Natural killer cell (primary cell): ENCODE data around the gene LARGE1. TPM values are rescaled to one million over a fixed set of nuclear protein-coding genes. Genes with fewer than 3 reads are reported as not detected.

ENCODE experiments used
- ATAC-seq, 3 donors: fragments of 150-1000 bp in 2 of 3; fragments of 200-7000 bp in 1 of 3; cut with Tn5 transposase; 1 replicate in 1 of 3; 2 replicates in 2 of 3; pipeline ENCODE4 v1.10.0; 2021; ENCODE audit warnings: mild to moderate bottlenecking in 2 of 3, moderate library complexity in 2 of 3
- DNase-seq, 2 donors: peaks; one replicate each; pipeline versions ENCODE4 v3.0.0 to v3.0.0-alpha.2; 2013 to 2021; ENCODE audit warnings: mixed read lengths in 1 of 2
- H3K27ac ChIP-seq: one replicate; pipeline ENCODE4 v1.5.1; 2013; ENCODE audit warnings: mild to moderate bottlenecking, low read length
- H3K27me3 ChIP-seq: one replicate; pipeline ENCODE4 v1.6.1; 2013; ENCODE audit warnings: low read length; ENCODE audit not compliant: control insufficient read depth, insufficient read depth
- H3K36me3 ChIP-seq: one replicate; pipeline ENCODE4 v1.6.1; 2013; ENCODE audit warnings: low read length; ENCODE audit not compliant: control insufficient read depth, insufficient read depth
- H3K4me1 ChIP-seq: one replicate; pipeline ENCODE4 v1.6.1; 2013; ENCODE audit warnings: low read length; ENCODE audit not compliant: control insufficient read depth, insufficient read depth
- H3K4me3 ChIP-seq: one replicate; pipeline ENCODE4 v1.5.1; 2013; ENCODE audit warnings: low read length
- H3K9me3 ChIP-seq: one replicate; pipeline ENCODE4 v1.6.1; 2013; ENCODE audit warnings: low read length; ENCODE audit not compliant: control insufficient read depth, insufficient read depth
- H3K27ac Mint-ChIP-seq, 2 donors: one replicate each; pipeline ENCODE4 v1.8.0; 2022; ENCODE audit warnings: mild to moderate bottlenecking in 2 of 2, mixed read lengths in 2 of 2, moderate library complexity in 1 of 2
- H3K27me3 Mint-ChIP-seq, 2 donors: one replicate each; pipeline ENCODE4 v1.8.0; 2022; ENCODE audit warnings: low read depth in 2 of 2, mixed read lengths in 2 of 2
- H3K36me3 Mint-ChIP-seq: one replicate; pipeline ENCODE4 v1.8.0; 2022; ENCODE audit warnings: mixed read lengths
- H3K4me1 Mint-ChIP-seq, 2 donors: one replicate each; pipeline ENCODE4 v1.8.0; 2022; ENCODE audit warnings: mixed read lengths in 2 of 2
- H3K4me3 Mint-ChIP-seq: one replicate; pipeline ENCODE4 v1.8.0; 2022; ENCODE audit warnings: mild to moderate bottlenecking, moderate library complexity, mixed read lengths
- H3K9me3 Mint-ChIP-seq, 2 donors: one replicate each; pipeline ENCODE4 v1.8.0; 2022; ENCODE audit warnings: mixed read lengths in 2 of 2
- CTCF ChIP-seq: fragments of 200-600 bp; IDR thresholded peaks from one replicate; pipeline ENCODE4 v1.8.0; 2022; ENCODE audit warnings: antibody characterized with exemption
- WGBS: methylation state at CpG from one replicate; pipeline ENCODE4 v1.1.7; 2013; ENCODE audit warnings: missing lambda C conversion rate; ENCODE audit not compliant: insufficient coverage; 5-methylcytosine and 5-hydroxymethylcytosine counted together
- intact Hi-C: fragments of 100-400 bp; cut with micrococcal nuclease; formaldehyde crosslinking; loops from one replicate; pipeline ENCODE4 v1.14.2; 2022
- total RNA-seq, 4 donors: library from RNA; stranded (reverse); fragments of 120-200 nt in 1 of 4; gene quantifications; one replicate each; pipeline versions ENCODE4 v1.2.3 to v1.2.4, GENCODE V29; 2013 to 2022

The LARGE1 gene
- total RNA-seq, 3 donors from 2014 or later (not counting 1 experiment from before 2014, with no cell fraction given), result 2.6 to 11.6 (median 4.1) TPM

- whole genome bisulfite sequencing, result 71% methylated on average over 1 of the region's 1 CpG
- Histone ChIP-seq H3K4me1 (peaks cover 16% of the 10 kb centered on the region), H3K9me3 (no peaks in the 10 kb centered on the region), H3K36me3 (no peaks in the 10 kb centered on the region), H3K4me3 (no peak overlapping the region), H3K27ac (peak overlapping the region; percentile 70), H3K27me3 (no peaks in the 10 kb centered on the region)
- no peak overlapping the region for H3K27ac Mint-ChIP-seq
- DNase-seq (no peak), ATAC-seq (no peak)
- no peak for TF ChIP-seq CTCF
- intact Hi-C loops, result loop anchor here (10.0 kb wide), 2 partner anchors 1725 to 1855 kb away; no protein-coding TSS in a partner anchor
- H3K4me3 Mint-ChIP-seq, result no peak overlapping the region
- H3K9me3 Mint-ChIP-seq, result no peaks in the 10 kb centered on the region
- no peaks in the 10 kb centered on the region for H3K36me3 Mint-ChIP-seq
- peaks cover 4 to 8% of the 10 kb centered on the region in 2 donors for H3K27me3 Mint-ChIP-seq
- H3K4me1 Mint-ChIP-seq, result peaks cover 0 to 8% of the 10 kb centered on the region in 2 donors
These were observed 620.1 kb downstream of the LARGE1 start for GRCh38 chr22:33300165-33300564.

GRCh38 chr22:33299245-33299956, 620.9 kb downstream of the LARGE1 start:
- intact Hi-C loops, result no loop called here
- TF ChIP-seq CTCF, result no peak
- DNase-seq, result no peak

GRCh38 chr22:33296941-33297340, 623.3 kb downstream of the LARGE1 start:
- peaks cover 0 to under 1% of the 10 kb centered on the region in 2 donors for H3K27me3 Mint-ChIP-seq
- H3K36me3 ChIP-seq, result no peaks in the 10 kb centered on the region
- intact Hi-C loops, result no loop called here
- DNase-seq (no peak), ATAC-seq (no peak)
- 91% methylated on average over 3 of the region's 3 CpGs for WGBS
- H3K27me3 ChIP-seq, result no peaks in the 10 kb centered on the region
- no peak overlapping the region for H3K27ac ChIP-seq
- peaks cover 0 to under 1% of the 10 kb centered on the region in 2 donors for H3K4me1 Mint-ChIP-seq
- no peaks in the 10 kb centered on the region for H3K9me3 Mint-ChIP-seq
- no peak overlapping the region for H3K4me3 Mint-ChIP-seq
- no peak overlapping the region for H3K27ac Mint-ChIP-seq
- H3K4me3 ChIP-seq, result no peak overlapping the region
- peaks cover 12% of the 10 kb centered on the region for H3K4me1 ChIP-seq
- H3K36me3 Mint-ChIP-seq, result no peaks in the 10 kb centered on the region
- no peak for TF ChIP-seq CTCF
- H3K9me3 ChIP-seq, result no peaks in the 10 kb centered on the region

More at GRCh38 chr22:33299245-33299956, 620.9 kb downstream of the LARGE1 start:
- no peaks in the 10 kb centered on the region for H3K36me3 Mint-ChIP-seq
- no peaks in the 10 kb centered on the region for H3K9me3 Mint-ChIP-seq
- H3K4me3 Mint-ChIP-seq, result no peak overlapping the region
- no peak for ATAC-seq
- peaks cover 0 to 8% of the 10 kb centered on the region in 2 donors for H3K4me1 Mint-ChIP-seq
- H3K27ac Mint-ChIP-seq, result no peak overlapping the region
- H3K4me3 ChIP-seq, result no peak overlapping the region
- peaks cover 4 to 8% of the 10 kb centered on the region in 2 donors for H3K27me3 Mint-ChIP-seq
- peaks cover 16% of the 10 kb centered on the region for H3K4me1 ChIP-seq
- H3K9me3 ChIP-seq, result no peaks in the 10 kb centered on the region
- no peaks in the 10 kb centered on the region for H3K36me3 ChIP-seq
- no peaks in the 10 kb centered on the region for H3K27me3 ChIP-seq
- 80% methylated on average over 5 of the region's 7 CpGs for WGBS
- H3K27ac ChIP-seq, result peak overlapping the region; percentile 70
